Common myeloid progenitor, CD34-positive (primary cell): ENCODE results near the gene TINAG. TPM values are rescaled to one million over a fixed set of nuclear protein-coding genes. Genes with fewer than 3 reads are reported as not detected.

Experiments
- CTCF ChIA-PET: fragments of 350-600 bp; sonication (Branson Sonifier 250); formaldehyde crosslinking; loops from one replicate; lab custom pipeline; 2021; ENCODE audit warnings: antibody characterized with exemption; lab: Charles Lee
- POLR2A ChIA-PET: fragments of 350-600 bp; sonication (Branson Sonifier 250); formaldehyde crosslinking; loops from one replicate; lab custom pipeline; 2021; ENCODE audit warnings: antibody characterized with exemption; lab: Charles Lee
- DNase-seq, 3 donors: peaks; one replicate each; pipeline versions ENCODE4 v3.0.0 to v3.0.0-alpha.2; 2013
- H3K27ac ChIP-seq, 2 experiments: 1 replicate in 1 of 2; 2 replicates in 1 of 2; pipeline ENCODE4 v1.7.0; 2013; ENCODE audit warnings: inconsistent platforms in 2 of 2, low read length in 2 of 2, mild to moderate bottlenecking in 2 of 2, low read depth in 1 of 2, moderate library complexity in 1 of 2; ENCODE audit not compliant: severe bottlenecking in 2 of 2, insufficient read depth in 1 of 2, poor library complexity in 1 of 2
- H3K27me3 ChIP-seq, 5 experiments: replicated peaks in 2 of 5; 1 replicate in 3 of 5; 2 replicates in 2 of 5; pipeline versions ENCODE4 v1.6.1 to v1.7.0; 2013; ENCODE audit warnings: low read length in 4 of 5, mild to moderate bottlenecking in 2 of 5, moderate library complexity in 2 of 5, inconsistent platforms in 1 of 5; ENCODE audit not compliant: insufficient read depth in 5 of 5, control insufficient read depth in 4 of 5
- H3K36me3 ChIP-seq, 4 experiments: 1 replicate in 2 of 4; 2 replicates in 2 of 4; pipeline versions ENCODE4 v1.6.1 to v1.7.0; 2013; ENCODE audit warnings: low read length in 3 of 4, control low read depth in 1 of 4, mild to moderate bottlenecking in 1 of 4; ENCODE audit not compliant: control insufficient read depth in 4 of 4, insufficient read depth in 4 of 4
- H3K4me1 ChIP-seq, 4 experiments: 1 replicate in 3 of 4; 2 replicates in 1 of 4; pipeline versions ENCODE4 v1.6.1 to v1.7.1; 2013; ENCODE audit warnings: low read length in 3 of 4, mild to moderate bottlenecking in 3 of 4, control low read depth in 1 of 4, inconsistent platforms in 1 of 4, moderate library complexity in 1 of 4; ENCODE audit not compliant: control insufficient read depth in 4 of 4, insufficient read depth in 4 of 4; ENCODE audit errors: control extremely low read depth in 1 of 4
- H3K4me3 ChIP-seq, 7 experiments: 1 replicate in 4 of 7; 2 replicates in 3 of 7; pipeline versions ENCODE4 v1.5.1 to v1.7.0; 2013; ENCODE audit warnings: mild to moderate bottlenecking in 7 of 7, low read length in 6 of 7, moderate library complexity in 6 of 7, inconsistent platforms in 2 of 7, low read depth in 2 of 7, control low read depth in 1 of 7; ENCODE audit not compliant: insufficient read depth in 4 of 7, control insufficient read depth in 1 of 7; ENCODE audit errors: extremely low read depth in 1 of 7
- H3K9me3 ChIP-seq, 5 experiments: 1 replicate in 4 of 5; 2 replicates in 1 of 5; pipeline versions ENCODE4 v1.6.1 to v1.7.1; 2013; ENCODE audit warnings: low read length in 4 of 5, mild to moderate bottlenecking in 2 of 5, inconsistent platforms in 1 of 5, low read depth in 1 of 5, moderate library complexity in 1 of 5; ENCODE audit not compliant: control insufficient read depth in 4 of 5, insufficient read depth in 2 of 5; ENCODE audit errors: control extremely low read depth in 1 of 5
- WGBS: methylation state at CpG from one replicate; pipeline ENCODE4 v1.1.5; 2013; ENCODE audit not compliant: insufficient coverage; 5-methylcytosine and 5-hydroxymethylcytosine counted together
- polyA plus RNA-seq: library from polyadenylated mRNA; unstranded; fragments of 120-200 nt; gene quantifications from one replicate; pipeline ENCODE4 v1.2.1, GENCODE V29; 2013

TINAG gene, protein sequence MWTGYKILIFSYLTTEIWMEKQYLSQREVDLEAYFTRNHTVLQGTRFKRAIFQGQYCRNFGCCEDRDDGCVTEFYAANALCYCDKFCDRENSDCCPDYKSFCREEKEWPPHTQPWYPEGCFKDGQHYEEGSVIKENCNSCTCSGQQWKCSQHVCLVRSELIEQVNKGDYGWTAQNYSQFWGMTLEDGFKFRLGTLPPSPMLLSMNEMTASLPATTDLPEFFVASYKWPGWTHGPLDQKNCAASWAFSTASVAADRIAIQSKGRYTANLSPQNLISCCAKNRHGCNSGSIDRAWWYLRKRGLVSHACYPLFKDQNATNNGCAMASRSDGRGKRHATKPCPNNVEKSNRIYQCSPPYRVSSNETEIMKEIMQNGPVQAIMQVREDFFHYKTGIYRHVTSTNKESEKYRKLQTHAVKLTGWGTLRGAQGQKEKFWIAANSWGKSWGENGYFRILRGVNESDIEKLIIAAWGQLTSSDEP
- polyA plus RNA-seq = not detected

- Histone ChIP-seq H3K27me3 (no peaks in the 10 kb centered on the region), H3K9me3 (no peaks in the 10 kb centered on the region), H3K36me3 (no peaks in the 10 kb centered on the region), H3K27ac (no peak within 1 kb of the TSS), H3K4me1 (no peaks in the 10 kb centered on the region), H3K4me3 (no peak within 1 kb of the TSS)
- ChIA-PET POLR2A (no interaction called here), CTCF (no interaction called here)
- no peak for DNase-seq
- 100% methylated on average over 6 of the region's 10 CpGs for WGBS
Observed at GRCh38 chr6:54308289-54308985, at the start of gene TINAG. TSS of gene TINAG (plus strand) at chr6:54308441. CDS start at chr6:54308551, 110 bp downstream.

GRCh38 chr6:54260025-54260424 is 48.2 kb upstream of the TINAG start:
- CTCF ChIA-PET = no interaction called here
- Histone ChIP-seq H3K27ac (no peak overlapping the region), H3K27me3 (no peaks in the 10 kb centered on the region), H3K9me3 (no peaks in the 10 kb centered on the region), H3K4me1 (no peaks in the 10 kb centered on the region), H3K36me3 (no peaks in the 10 kb centered on the region), H3K4me3 (no peak overlapping the region)
- no peak for DNase-seq
- POLR2A ChIA-PET = no interaction called here

DNA sequence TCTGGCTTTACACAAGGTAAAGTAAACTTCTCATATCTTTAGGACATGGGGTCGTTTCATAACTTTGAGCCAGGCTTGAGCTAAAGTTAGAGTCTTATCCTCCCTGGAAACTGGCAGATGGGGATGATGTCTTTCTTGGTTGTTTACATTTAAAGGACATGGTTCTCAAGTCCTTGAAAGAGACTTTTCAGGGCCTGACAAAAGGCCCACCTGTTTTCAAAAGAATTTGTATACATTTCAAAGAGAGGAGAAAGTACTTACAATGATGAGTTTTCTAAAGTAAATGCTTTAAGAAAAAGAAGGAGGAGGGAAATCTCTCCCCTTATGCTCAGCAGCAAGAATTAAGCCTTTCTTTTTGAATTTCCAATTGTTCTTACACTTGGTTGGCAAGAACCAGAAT is 45.7 kb upstream of the TINAG start:
- 75% methylated on average over 1 of the region's 1 CpG for WGBS

GRCh38 chr6:54262971-54263370 is 45.3 kb upstream of the TINAG start:
- no CpG with 5 or more reads among the region's 2 CpGs for WGBS
- POLR2A ChIA-PET = no interaction called here
- CTCF ChIA-PET = no interaction called here
- Histone ChIP-seq H3K9me3 (no peaks in the 10 kb centered on the region), H3K27ac (no peak overlapping the region), H3K27me3 (no peaks in the 10 kb centered on the region), H3K36me3 (no peaks in the 10 kb centered on the region), H3K4me3 (no peak overlapping the region), H3K4me1 (no peaks in the 10 kb centered on the region)
- no peak for DNase-seq

More for the DNA sequence above, 45.7 kb upstream of the TINAG start:
- Histone ChIP-seq H3K4me1 (no peaks in the 10 kb centered on the region), H3K27ac (no peak overlapping the region), H3K4me3 (no peak overlapping the region), H3K27me3 (no peaks in the 10 kb centered on the region), H3K9me3 (no peaks in the 10 kb centered on the region), H3K36me3 (no peaks in the 10 kb centered on the region)
- POLR2A ChIA-PET = no interaction called here
- CTCF ChIA-PET = no interaction called here
- DNase-seq = no peak

GRCh38 chr6:54264581-54265272 is 43.5 kb upstream of the TINAG start:
- CTCF ChIA-PET = interaction anchor here (4.9 kb wide), 1 partner anchor 278 kb away, joined by 24 read pairs; no protein-coding TSS in a partner anchor
- no peak for DNase-seq
- 76% methylated on average over 4 of the region's 4 CpGs for WGBS

GRCh38 chr6:54266400-54266923 is 41.8 kb upstream of the TINAG start:
- WGBS = 67% methylated on average over 2 of the region's 5 CpGs
- POLR2A ChIA-PET = no interaction called here
- Histone ChIP-seq H3K4me3 (no peak overlapping the region), H3K27me3 (peaks cover 0 to 3% (median 0%) of the 10 kb centered on the region in 5 experiments), H3K9me3 (no peaks in the 10 kb centered on the region), H3K27ac (no peak overlapping the region), H3K36me3 (no peaks in the 10 kb centered on the region), H3K4me1 (no peaks in the 10 kb centered on the region)
- no peak for DNase-seq
- CTCF ChIA-PET = interaction anchor here (4.9 kb wide), 1 partner anchor 280 kb away, joined by 24 read pairs; no protein-coding TSS in a partner anchor

More at GRCh38 chr6:54264581-54265272, 43.5 kb upstream of the TINAG start:
- H3K9me3 ChIP-seq = no peaks in the 10 kb centered on the region
- H3K4me3 ChIP-seq = no peak overlapping the region
- POLR2A ChIA-PET = no interaction called here
- no peaks in the 10 kb centered on the region for H3K4me1 ChIP-seq
- H3K27ac ChIP-seq = no peak overlapping the region
- H3K36me3 ChIP-seq = no peaks in the 10 kb centered on the region
- peaks cover 0 to 1% (median 0%) of the 10 kb centered on the region in 5 experiments for H3K27me3 ChIP-seq
